ENCODE results near the gene ZBTB40.

DNA sequence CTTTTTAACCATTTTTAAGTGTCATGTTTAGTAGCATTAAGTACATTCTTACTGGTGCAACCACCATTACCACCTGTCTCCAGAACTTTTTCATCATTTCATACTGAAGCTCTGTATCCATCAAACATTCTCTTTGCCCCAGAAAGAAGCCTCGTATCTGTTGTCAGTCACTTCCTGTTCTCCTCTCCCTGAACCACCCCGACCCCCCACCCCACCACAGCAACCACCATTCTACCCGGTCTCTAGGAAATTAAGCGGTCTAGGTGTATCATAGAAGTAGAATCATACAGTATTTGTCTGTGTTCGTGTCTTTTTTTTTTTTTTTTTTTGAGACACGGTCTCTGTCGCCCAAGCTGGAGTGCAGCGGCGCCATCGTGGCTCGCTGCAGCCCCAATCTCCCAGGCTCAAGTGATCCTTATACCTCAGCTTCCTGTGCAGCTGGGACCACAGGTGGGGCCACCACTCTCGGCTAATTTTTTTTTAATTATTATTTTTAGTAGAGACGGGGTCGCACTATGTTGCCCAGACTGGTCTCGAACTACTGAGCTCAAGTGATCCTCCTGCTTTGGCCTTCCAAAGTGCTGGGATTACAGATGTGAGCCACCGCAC is 88.0 kb downstream of the ZBTB40 start:
- TF ChIP-seq, protein P1, sequence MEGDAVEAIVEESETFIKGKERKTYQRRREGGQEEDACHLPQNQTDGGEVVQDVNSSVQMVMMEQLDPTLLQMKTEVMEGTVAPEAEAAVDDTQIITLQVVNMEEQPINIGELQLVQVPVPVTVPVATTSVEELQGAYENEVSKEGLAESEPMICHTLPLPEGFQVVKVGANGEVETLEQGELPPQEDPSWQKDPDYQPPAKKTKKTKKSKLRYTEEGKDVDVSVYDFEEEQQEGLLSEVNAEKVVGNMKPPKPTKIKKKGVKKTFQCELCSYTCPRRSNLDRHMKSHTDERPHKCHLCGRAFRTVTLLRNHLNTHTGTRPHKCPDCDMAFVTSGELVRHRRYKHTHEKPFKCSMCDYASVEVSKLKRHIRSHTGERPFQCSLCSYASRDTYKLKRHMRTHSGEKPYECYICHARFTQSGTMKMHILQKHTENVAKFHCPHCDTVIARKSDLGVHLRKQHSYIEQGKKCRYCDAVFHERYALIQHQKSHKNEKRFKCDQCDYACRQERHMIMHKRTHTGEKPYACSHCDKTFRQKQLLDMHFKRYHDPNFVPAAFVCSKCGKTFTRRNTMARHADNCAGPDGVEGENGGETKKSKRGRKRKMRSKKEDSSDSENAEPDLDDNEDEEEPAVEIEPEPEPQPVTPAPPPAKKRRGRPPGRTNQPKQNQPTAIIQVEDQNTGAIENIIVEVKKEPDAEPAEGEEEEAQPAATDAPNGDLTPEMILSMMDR (IDR thresholded peaks at IDR 0.05; ENCODE audit: low read length): no peak
- no peak for TF ChIP-seq EZH2 (IDR thresholded peaks at IDR 0.05; ENCODE audit: borderline replicate concordance, low read length)

Measured in OCI-LY1 (cell line).